ENCODE results near the gene MYO16.
"Not testable (repeated sequence)": the region's sequence is repeated elsewhere in the genome, so short reads cannot be mapped to it uniquely, and the experiment has no call there.

Gene MYO16

GRCh38 chr13:109208522-109208921 is 579.1 kb downstream of the MYO16 start:
- no peak for DNase-seq

- DNase-seq = no peak
Observed at GRCh38 chr13:109209526-109209925, 580.1 kb downstream of the MYO16 start.

DNA sequence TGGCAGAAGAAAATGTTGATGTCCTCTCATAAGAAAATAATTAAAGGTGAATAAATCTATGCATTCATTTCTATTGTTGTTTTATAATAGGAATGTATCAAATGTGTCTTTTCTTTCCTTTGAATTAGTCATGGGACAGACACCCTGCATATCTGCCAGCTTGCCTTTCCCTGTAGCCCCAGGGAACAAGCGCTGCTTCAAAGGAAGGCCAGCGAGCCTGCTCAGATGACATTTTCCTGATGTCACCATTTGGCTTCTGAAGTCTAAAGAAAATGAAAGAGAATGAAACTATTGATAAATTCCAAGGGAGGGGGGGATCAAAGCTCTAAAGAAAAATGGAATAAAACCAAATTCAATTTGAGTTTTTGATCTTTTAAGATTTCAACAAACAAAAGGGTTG is 582.2 kb downstream of the MYO16 start:
- no peak for DNase-seq

DNA sequence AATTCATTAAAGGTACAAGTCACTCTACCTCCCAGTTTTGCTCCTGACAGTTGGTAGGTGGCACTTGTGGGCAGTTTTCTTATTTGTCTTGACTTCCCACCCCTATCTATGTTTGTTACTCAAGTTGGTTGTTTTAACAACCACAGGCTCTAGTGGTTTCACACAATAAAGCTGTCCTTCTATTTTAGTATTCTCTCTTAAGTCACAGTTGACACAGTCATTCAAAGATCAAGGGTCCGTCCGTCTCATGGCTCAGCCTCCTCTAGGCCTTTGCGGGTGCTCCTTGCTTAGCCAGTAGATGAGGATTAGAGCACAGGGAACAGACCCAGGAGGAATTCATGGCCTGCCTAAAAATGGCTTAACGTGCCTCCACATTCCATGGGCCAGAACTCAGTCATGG is 583.2 kb downstream of the MYO16 start:
- no peak for DNase-seq

- no peak for DNase-seq
Observed at GRCh38 chr13:109213714-109214113, 584.3 kb downstream of the MYO16 start.

GRCh38 chr13:109214393-109214792 is 585.0 kb downstream of the MYO16 start:
- DNase-seq = no peak

GRCh38 chr13:109215377-109215776 is 586.0 kb downstream of the MYO16 start:
- DNase-seq = no peak

GRCh38 chr13:109217510-109217909 is 588.1 kb downstream of the MYO16 start:
- not testable (repeated sequence) for DNase-seq

DNA sequence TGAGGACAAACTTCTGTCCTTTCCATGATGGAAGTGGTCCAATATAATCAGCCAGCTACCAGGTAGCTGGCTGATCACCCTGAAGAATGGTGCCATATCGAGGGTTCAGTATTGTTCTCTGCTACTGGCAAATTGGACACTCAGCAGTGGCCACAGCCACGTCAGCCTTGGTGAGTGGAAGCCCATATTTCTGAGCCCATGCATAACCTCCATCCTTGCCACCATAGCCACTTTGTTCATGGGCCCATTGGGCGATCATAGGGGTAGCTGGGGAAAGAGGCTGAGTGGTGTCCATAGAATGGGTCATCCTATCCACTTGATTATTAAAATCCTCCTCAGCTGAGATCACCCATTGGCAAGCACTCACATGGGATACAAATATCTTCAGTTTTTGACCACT is 591.2 kb downstream of the MYO16 start:
- DNase-seq = no peak

GRCh38 chr13:109224033-109224432 is 594.6 kb downstream of the MYO16 start:
- DNase-seq = no peak

DNA sequence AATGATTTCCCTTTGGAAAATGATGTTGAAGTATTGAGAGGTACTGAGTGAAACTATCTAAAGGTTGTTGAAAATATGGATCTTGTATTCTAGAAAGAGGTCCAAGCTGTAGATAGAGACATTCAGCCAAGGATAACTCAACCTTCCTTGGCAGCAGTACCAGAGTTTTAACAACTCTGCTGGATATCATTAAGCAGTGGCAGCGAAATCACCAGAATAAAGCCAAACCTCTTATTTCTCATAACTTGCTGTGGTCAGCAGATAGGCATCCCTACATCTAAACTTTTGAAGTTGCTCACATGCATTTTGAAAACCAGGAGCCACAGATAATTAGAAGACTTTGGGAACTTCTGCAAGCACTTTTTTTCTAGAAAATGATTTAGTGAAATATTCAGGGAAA is 597.2 kb downstream of the MYO16 start:
- no peak for DNase-seq

DNA sequence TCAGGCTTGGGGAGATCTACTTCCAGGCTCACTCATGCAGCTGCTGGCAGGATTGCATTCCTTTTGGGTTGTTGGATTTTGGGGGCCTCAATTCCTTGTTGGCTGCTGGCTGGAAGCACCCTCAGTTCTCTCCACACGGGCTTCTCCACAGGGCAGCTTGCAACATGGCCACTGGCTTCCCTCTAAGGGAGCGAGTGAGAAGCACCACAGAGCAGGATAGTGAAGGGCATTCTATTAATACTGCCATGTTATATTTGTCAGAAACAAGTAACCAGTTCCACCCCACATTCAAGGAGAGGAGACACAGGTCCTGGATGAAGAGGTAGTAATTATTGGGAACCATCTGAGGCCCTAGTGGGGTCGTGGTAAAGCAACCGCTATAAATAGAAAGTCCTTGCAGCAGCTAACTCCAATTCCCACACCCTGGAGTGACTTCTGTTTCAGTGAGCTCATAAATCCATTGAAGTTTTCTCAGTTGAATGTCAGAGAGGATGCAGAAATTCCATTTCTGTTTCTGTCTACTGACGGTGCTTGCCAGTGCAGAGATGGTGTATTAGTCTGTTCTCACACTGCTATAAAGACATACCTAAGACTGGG is 598.0 kb downstream of the MYO16 start:
- no peak for DNase-seq

- DNase-seq = no peak
Observed at GRCh38 chr13:109228211-109228610, 598.8 kb downstream of the MYO16 start.

DNA sequence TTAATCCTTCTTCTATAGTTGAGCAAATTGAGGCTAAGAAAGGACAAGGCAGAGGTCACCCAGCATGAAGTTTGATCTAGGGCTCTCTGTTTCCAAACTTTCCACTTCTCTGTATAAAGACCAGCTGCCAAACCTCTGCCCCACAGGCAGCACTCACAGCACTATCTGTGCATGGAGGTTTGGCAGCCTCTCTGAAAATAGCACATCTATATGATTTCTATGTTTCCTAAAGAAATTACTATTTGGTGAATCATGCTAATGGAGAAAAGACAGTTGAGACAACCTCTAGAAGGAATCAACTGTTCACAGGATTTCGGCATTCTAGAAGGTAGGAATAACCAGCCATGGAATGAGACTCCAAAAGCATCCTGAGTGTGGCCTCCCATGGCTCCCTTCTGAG is 602.5 kb downstream of the MYO16 start:
- DNase-seq = no peak

GRCh38 chr13:109233293-109233692 is 603.9 kb downstream of the MYO16 start:
- no peak for DNase-seq

DNA sequence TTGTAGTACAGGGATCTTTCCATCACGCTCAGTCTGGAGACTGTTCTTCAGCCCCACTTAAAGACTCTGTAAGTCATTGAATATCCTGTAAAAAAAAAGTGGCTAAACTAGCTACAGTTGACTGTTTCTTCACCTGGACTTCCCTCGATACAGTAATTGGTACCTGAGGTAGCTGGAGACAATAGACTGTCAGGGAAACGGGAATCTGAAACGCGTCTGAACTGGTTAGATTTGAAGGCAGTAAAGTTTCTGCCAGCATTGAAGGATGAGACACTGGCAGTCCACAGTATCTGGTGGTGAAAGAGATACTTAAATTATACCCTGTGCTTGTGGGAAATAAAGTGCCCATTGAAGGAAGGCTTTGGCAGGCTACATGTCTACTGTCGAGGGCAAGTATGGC is 606.5 kb downstream of the MYO16 start:
- DNase-seq = no peak

DNA sequence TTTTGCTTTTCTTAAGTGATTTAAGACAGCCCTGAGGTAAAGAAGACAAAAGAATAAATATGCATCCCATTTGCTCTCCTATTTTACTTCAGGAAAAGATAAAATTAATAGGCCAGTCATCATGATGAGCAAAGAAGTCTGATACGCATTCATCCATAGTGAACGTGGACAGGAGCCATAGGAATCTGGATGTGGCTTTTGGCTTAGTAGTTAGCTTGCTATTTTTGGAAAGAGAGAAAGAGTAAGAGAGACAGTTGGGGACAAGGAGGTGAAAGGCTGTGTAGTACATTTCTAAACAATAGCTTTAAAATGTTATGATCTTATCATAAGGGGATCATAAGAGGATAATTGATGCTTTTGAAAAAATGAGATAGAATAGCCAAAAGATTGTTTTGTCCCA is 611.7 kb downstream of the MYO16 start:
- no peak for DNase-seq

- no peak for DNase-seq
Observed at GRCh38 chr13:109243311-109243951, 614.0 kb downstream of the MYO16 start.

DNA sequence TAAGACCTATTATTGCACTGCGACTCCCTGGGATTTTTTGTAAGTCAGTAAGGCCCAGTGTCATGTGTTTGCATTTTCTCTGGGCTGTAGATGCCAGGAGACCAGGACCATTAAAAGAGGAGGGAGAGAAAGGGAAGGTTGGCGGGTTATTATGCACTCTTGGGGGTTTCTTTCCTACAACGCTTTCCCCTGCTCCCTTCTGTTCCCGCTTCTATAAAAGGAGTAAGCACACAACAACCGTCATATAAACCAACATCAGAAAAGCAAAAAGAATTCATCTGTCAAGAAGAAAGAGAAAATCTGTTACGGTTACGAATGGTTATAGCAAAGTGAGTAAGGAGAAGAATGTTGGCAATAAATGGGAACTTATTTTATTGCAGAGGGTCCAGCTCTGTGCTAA is 615.2 kb downstream of the MYO16 start:
- no peak for DNase-seq

- no peak for DNase-seq
Observed at GRCh38 chr13:109246001-109246400, 616.6 kb downstream of the MYO16 start.

DNA sequence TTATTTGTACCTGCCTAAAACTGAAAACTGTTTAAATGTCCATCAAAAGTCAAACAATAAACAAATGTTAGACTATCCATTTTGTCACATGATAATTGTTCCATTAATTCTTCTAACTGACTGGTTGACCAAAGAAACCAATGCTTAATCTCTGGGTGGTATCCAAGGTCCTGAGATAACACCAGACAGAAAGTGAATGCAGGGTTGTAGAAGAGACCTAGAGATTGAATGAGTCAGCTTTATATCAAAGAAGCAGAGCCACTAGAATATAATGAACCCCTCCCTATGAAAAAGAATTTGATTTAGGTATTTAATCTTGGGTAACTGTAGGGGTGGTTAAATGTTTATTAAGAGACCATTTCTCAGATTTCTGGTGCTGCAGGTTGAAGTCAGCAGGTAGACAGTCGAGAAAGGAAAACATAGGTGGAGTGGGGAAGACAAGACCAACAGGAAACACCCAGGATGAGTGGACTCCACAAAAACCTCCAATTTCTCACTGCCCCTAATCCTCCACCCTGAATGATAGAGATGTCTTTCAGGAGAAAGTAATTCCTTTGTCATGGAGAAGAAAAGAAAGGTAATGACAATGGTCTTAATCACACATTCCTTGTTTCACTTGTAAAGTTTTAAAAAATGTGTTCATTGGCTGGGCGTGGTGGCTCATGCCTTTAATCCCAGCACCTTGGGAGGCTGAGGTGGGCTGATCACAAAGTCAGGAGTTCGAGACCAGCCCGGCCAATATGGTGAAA is 620.5 kb downstream of the MYO16 start:
- DNase-seq = no peak

DNA sequence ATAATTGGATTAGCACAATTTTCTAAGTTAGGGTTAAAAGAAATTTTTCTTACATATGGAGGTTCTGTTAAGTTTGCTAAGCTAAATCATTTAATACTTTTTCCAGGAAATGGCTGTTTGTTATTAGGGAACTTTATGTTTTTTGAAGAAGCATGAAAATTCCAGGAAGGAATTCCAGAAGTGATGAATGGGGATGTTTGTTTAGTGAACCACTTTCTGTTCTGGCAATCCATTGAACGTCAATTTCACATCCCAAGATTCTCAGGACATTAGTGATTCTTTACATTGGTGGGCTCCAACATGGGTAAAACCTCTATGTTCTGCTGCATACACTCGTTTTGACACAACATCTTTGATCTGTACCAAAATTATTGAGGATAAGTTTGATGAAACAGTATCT is 622.5 kb downstream of the MYO16 start:
- DNase-seq = no peak

DNA sequence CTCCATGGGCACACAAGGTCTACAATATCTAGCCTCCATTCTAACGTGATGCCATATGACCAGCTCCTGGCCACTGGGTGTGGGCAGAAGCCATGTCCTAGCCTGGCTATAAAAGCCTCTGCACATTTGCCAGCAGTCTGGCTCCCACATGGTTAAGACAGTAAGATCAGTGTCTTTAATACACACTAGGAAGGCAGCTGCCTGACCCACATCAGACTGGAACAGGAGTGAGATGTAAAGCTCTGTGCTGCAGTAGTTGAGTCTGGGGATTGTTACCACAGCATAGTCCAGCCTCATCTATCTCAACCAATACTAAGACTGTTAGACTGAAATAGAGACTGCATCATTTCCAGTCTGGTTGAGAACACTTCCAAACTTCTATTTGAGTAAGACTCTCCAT is 623.9 kb downstream of the MYO16 start:
- no peak for DNase-seq

- no peak for DNase-seq
Observed at GRCh38 chr13:109254274-109254673, 624.9 kb downstream of the MYO16 start.
